Mesothelial cell of epicardium (in vitro differentiated cells): ENCODE results near the gene UBA5. TPM values are rescaled to one million over a fixed set of nuclear protein-coding genes. Genes with fewer than 3 reads are reported as not detected.

Experiments
- total RNA-seq: library from RNA; stranded (reverse); gene quantifications from 3 replicates; pipeline ENCODE4 v1.2.1, GENCODE V29; 2021

The UBA5 gene
- total RNA-seq, 1 donor from 2014 or later = 37.9 TPM

Other genes with a start within 250 kb of the UBA5 start
- 34.2 to 37.8 TPM (median 37.6 TPM) in 3 replicates for gene DNAJC13, start 242.8 kb upstream of the UBA5 start, total RNA-seq
- 0.13 TPM in 2 of 3 replicates, not detected in the other for gene ACKR4, start 63.1 kb upstream of the UBA5 start, total RNA-seq
- gene ACAD11, start 520 bp upstream of the UBA5 start, total RNA-seq = 20.3 to 21.8 TPM (median 21.4 TPM) in 3 replicates
- gene NPHP3, start 62.1 kb downstream of the UBA5 start, total RNA-seq = 28.4 to 29.5 TPM (median 29.2 TPM) in 3 replicates